HEK293T (cell line): ENCODE results near the gene CCDC195.

Experiments
- ARNT ChIP-seq: fragments of 450-650 bp; IDR thresholded peaks from 2 replicates; pipeline ENCODE4 v1.6.1; 2017; ENCODE audit warnings: mild to moderate bottlenecking
- BHLHE40 ChIP-seq: fragments of 450-650 bp; IDR thresholded peaks from 2 replicates; pipeline ENCODE4 v1.6.1; 2016; ENCODE audit warnings: mild to moderate bottlenecking, moderate library complexity, borderline replicate concordance
- CTBP1 ChIP-seq: fragments of 450-650 bp; IDR thresholded peaks from 2 replicates; pipeline ENCODE4 v1.6.1; 2016; ENCODE audit warnings: borderline replicate concordance
- FOXK2 ChIP-seq: fragments of 450-650 bp; IDR thresholded peaks from 2 replicates; pipeline ENCODE4 v1.6.1; 2016; ENCODE audit warnings: mild to moderate bottlenecking
- FOXM1 ChIP-seq: fragments of 450-650 bp; IDR thresholded peaks from 2 replicates; pipeline ENCODE4 v1.6.1; 2017; ENCODE audit warnings: mild to moderate bottlenecking, borderline replicate concordance
- HDGF ChIP-seq: fragments of 450-650 bp; IDR thresholded peaks from 2 replicates; pipeline ENCODE4 v1.6.1; 2017; ENCODE audit warnings: antibody characterized with exemption, borderline replicate concordance
- L3MBTL2 ChIP-seq: fragments of 450-650 bp; conservative IDR thresholded peaks from 2 replicates; pipeline ENCODE4 v1.6.1; 2016; ENCODE audit warnings: mild to moderate bottlenecking
- LEF1 ChIP-seq: fragments of 450-650 bp; IDR thresholded peaks from 2 replicates; pipeline ENCODE4 v1.6.1; 2017; ENCODE audit warnings: mild to moderate bottlenecking, borderline replicate concordance
- NFRKB ChIP-seq: fragments of 450-650 bp; IDR thresholded peaks from 2 replicates; pipeline ENCODE4 v1.6.1; 2016; ENCODE audit warnings: mild to moderate bottlenecking, moderate library complexity
- SP1 ChIP-seq: fragments of 450-650 bp; IDR thresholded peaks from 2 replicates; pipeline ENCODE4 v1.6.1; 2017
- SUZ12 ChIP-seq: fragments of 450-650 bp; IDR thresholded peaks from 2 replicates; pipeline ENCODE4 v1.6.1; 2016; ENCODE audit warnings: mild to moderate bottlenecking
- TARDBP ChIP-seq: fragments of 450-650 bp; IDR thresholded peaks from 2 replicates; pipeline ENCODE4 v1.6.1; 2016
- ZNF384 ChIP-seq: fragments of 450-650 bp; IDR thresholded peaks from 2 replicates; pipeline ENCODE4 v1.6.1; 2016

GRCh38 chr2:224711381-224711780, 4.8 kb downstream of the CCDC195 start:
- TF ChIP-seq ZNF384 (no peak), FOXK2 (no peak), CTBP1 (no peak), BHLHE40 (no peak), SP1 (no peak), HDGF (no peak), LEF1 (no peak), TARDBP (no peak), SUZ12 (no peak), ARNT (no peak), L3MBTL2 (no peak), NFRKB (no peak), FOXM1 (no peak)
